DMS79 (cell line): ENCODE results near the gene IGFN1.

Experiments used
- DNase-seq: peaks from one replicate; lab custom pipeline; 2025; lab: John Stamatoyannopoulos, UW

Gene IGFN1

GRCh38 chr1:201185527-201186128, 5.0 kb upstream of the IGFN1 start:
- DNase-seq = no peak

DNA sequence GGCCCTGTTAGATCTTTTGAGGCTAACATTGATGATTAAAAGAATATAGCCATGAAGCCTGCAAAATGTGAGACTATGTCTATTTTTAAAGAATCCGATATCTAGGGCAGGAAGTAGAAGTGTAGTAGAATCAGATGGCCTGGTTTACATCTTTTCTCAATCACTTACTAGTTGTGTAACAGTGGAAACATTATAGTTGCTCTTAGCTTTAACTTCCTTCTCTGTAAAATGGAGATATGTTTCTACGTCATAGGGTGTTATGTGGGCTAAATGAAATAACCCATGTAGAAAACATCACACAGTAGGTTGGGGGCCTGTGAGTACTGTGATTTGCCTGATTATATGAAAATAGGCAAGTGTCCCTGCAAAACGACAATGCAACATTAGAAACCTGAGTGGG, 4.4 kb upstream of the IGFN1 start:
- no peak for DNase-seq

DNA sequence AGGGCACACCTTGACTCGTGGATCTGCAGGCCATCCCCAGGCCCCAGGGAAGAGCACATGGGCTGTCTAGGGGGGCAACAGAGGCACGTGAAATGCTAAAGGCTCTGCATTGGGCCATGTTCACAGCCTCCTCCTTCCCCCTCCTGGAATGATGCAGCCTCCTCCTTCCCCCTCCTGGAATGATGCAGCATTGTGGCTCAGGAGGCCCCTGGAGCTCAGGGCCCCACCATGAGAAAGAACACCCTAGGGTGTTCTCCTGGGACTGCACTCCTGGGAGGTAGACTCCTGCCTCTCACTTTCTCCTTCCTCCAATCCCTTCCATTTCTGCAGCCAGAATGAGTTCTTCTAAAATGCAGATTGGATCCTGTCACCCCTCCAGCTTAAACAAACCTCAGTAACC, 1.5 kb upstream of the IGFN1 start:
- no peak for DNase-seq

DNA sequence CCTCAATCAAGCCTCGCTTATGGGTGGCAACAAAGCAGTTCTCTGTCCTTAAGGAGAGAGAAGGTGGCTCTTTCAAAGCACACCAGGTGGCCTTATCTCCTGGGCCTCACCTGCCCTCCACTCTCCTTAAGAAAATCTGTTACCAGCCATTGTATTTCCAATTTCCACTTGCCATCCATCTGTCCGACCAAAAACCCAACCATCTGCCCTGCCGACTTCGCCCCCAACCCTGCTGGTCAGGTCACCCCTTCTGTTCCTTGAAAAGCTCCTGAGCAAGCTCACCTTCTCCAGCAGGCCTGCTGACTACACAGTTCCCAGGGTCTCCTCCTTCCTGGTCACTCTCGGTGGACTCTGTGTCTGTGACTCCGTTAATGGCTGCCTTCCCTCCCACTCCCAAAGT, 619 bp upstream of the IGFN1 start:
- no peak for DNase-seq

DNA sequence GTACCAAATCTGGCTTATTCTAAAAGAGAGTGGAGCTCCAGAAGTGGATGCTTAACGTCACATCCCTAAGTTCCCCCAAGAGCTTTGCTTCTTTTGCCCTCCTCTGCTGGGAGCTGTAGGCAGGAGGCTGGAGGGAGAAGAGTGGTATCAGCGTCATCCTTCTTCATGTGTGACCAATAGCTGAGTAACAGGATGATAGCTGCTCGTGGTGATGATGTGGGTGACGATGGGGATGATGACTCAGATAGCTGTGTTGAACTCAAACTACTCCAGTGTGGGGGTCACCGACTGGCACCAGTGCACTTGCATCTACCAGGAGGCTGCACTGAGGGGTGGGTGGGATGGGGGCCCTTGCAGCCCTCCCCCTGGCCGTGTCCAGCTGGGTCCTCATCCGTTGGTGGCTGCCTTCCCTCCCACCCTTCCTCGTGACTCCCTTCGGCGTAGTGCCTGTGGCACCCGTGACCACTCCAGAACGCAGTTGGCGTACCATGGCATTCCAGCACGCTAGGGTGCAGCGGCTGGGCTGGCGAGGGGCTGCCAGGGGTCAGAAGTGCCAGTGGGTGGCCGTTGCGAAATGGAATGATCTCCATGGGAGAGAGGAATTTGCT, 1.1 kb downstream of the IGFN1 start:
- no peak for DNase-seq

DNA sequence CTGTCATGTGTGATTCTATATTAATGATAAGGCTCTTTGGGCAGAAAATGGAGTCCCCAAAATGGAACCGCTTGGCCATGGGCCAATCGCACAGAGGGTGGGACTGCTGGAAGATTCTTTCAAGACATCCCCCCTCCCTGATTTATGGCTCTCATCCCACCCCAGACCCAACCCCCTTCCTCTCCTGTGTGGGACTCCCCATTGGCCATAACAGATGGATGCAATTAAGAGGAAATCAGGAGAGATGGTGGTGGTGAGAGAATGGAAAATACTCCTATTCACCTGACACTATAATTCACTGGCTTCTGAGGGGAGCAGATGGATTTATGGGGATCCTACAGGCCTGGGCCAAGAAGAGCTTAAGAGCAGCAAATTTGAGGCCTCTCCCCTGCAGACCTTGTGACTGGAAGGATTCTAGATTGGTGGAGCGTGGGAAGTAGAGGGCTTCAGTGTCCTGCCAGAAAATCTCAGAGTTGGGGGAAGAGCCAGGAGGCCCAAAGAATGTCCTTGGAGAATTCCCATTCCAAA, 1.7 kb downstream of the IGFN1 start:
- no peak for DNase-seq

DNA sequence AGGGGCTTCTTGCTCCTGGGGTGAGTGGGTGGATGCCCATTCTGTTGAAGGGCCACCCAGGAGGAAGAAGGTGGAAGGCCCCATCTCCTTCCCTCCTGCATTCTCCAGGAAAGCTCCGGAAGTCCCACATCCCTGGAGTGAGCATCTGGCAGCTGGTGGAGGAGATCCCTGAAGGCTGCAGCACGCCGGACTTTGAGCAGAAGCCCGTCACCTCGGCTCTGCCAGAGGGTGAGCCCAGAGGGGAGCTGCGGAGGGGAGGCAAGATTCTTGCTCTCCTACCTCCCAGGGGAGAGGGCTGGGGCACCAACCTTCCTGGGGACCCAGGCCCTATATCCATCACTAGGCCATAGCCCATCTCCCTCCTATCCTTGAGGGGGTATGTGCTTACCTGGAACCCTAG, 3.4 kb downstream of the IGFN1 start:
- no peak for DNase-seq

DNA sequence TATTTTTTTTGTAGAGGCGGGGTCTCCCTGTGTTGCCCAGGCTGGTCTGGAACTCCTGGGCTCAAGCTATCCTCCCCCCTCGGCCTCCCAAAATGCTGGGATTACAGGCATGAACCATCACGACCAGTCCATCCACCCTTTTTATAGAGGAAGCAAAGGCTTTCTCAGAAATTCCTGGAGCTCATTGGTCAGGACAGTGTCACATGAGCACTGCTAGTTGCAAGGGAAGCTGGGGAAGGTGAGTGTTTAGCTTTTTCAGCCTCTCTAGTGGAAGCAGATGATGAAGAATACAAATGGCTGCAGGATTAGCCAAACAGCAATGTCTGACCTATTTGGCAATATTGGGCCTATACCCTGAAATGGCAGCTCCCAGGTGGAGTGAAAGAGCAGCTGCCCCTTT, 8.0 kb downstream of the IGFN1 start:
- no peak for DNase-seq

- no peak for DNase-seq
Measured at GRCh38 chr1:201205036-201205435, 14.4 kb downstream of the IGFN1 start.

- DNase-seq = no peak
Measured at GRCh38 chr1:201206176-201206575, 15.6 kb downstream of the IGFN1 start.

GRCh38 chr1:201207046-201207445, 16.4 kb downstream of the IGFN1 start:
- no peak for DNase-seq

GRCh38 chr1:201208236-201208635, 17.6 kb downstream of the IGFN1 start:
- DNase-seq = no peak

GRCh38 chr1:201212056-201212455, 21.4 kb downstream of the IGFN1 start:
- DNase-seq = no peak

GRCh38 chr1:201212461-201213055, 21.9 kb downstream of the IGFN1 start:
- no peak for DNase-seq

GRCh38 chr1:201213106-201213770, 22.6 kb downstream of the IGFN1 start:
- DNase-seq = no peak

DNA sequence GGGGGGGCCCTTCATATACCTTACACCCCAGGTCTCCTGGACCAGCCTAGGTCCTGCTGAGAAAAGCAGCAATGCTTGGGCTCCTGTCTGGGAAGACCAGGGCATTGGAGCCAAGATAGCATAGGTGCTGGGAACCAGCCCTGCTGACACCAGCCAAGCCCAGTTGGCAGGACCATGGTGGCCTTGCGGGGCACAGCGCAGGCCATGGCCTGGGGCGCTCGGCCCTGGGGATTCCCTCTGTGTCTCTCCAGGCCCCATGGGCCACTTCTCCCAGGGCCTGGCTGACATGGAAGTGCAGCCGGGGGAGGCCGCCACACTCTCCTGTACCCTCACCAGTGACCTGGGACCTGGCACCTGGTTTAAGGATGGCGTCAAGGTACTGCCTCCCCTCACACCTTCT, 23.3 kb downstream of the IGFN1 start:
- no peak for DNase-seq

DNA sequence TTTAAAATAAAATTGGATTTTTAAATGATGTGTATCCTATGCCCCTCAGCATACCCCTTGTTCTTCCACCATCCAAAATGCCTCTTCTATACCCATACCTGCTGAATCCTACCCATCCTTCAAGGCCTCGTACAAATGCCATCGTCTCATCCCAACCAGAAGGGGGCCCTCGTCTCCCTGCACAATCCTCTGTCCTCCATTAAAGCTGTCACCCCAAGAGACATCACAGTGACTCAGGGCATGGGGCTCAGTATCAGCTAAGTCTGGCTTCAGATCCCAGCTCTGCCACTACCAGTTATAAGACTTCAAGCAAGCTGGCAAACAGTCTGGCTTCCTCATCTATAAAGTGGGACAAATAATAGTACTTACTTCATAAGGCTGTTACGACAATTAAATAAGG, 23.8 kb downstream of the IGFN1 start:
- DNase-seq = no peak

DNA sequence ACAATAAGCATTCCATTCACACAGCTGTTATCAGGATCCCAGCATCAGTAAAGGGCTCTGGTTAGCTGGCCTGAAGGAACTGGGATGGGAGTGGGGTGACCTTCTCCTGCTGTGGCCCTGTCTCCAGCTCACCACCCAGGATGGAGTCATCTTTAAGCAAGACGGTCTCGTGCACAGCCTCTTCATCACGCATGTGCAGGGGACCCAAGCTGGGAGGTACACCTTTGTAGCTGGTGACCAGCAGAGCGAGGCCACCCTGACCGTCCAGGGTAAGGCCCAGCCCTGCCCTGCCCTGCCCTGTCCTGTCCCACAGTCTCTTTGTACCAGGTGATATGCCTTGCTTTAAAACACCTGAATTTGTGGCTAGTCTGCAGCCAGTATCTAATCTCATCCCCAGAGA, 24.3 kb downstream of the IGFN1 start:
- no peak for DNase-seq

DNA sequence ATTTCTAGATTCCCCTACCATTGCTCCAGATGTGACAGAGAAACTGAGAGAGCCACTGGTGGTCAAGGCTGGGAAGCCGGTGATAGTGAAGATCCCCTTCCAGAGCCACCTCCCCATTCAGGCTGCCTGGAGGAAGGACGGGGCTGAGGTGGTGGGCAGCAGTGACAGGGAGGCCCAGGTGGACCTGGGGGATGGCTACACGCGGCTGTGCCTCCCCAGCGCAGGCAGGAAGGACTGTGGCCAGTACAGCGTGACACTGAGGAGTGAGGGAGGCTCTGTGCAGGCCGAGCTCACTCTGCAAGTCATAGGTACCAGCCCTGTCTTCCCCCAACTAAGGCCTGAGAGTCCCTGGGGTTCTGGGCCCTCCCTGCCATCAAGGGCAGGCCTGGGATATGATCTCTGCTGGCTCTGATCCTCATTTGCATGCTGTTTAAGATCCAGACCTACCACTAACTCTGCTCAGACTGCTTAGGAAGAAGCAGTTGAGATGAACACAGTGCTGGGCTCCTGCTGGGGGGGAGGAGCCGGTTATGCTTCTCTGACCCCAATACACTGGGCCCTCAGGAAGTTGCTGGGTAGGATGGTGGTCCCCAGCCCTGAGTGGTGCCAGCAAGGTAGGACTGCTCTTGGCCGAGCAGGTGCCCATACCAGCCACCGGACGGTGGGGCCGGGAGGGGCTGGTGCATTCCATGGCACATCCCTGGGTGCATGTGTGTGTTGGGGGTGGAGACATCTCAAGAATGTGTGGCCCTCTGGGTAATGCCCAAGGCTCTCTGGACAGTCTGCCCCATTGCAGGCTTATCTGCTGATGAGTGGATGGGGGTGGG, 25.1 kb downstream of the IGFN1 start:
- no peak for DNase-seq

GRCh38 chr1:201216395-201217085, 25.9 kb downstream of the IGFN1 start:
- no peak for DNase-seq

GRCh38 chr1:201217146-201217545, 26.5 kb downstream of the IGFN1 start:
- no peak for DNase-seq

DNA sequence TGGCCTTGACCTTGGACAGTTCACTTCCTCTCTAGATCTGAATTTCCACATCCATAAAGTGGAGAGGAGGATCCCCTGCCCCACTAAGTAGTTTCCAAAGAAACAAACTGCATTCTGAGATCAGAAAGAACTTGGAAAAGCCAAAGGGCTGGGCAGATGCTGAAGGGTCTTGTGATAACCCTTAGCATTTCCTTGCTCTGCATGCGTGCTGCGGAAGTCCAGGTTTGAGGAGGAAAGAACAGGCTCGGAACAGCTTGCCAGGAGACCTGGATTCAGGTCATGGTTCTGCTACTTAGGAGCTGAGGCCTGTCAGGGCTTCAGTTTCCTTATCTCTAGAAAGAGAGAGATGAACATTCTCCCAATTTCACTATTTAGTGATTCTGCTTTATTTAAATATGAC, 27.2 kb downstream of the IGFN1 start:
- no peak for DNase-seq
